SK-N-SH treated with all-trans-retinoic acid at 6 μM for 48 hours (cell line): Measurements from ENCODE around the gene TMEM187.

Experiments
- GLIS3 ChIP-seq: fragments of 250-450 bp; sonication (Bioruptor Pico); IDR thresholded peaks from 2 replicates; pipeline ENCODE4 v1.5.0; 2020; ENCODE audit warnings: mild to moderate bottlenecking, moderate library complexity
- OSR1 ChIP-seq: fragments of 250-450 bp; sonication (Bioruptor Pico); IDR thresholded peaks from 2 replicates; pipeline ENCODE4 v1.8.0; 2022; ENCODE audit warnings: moderate library complexity, mild to moderate bottlenecking, inconsistent platforms
- ZNF565 ChIP-seq: fragments of 450-650 bp; formaldehyde crosslinking; conservative IDR thresholded peaks from 2 replicates; pipeline ENCODE4 v1.5.0; 2020; ENCODE audit warnings: low read depth, mild to moderate bottlenecking, moderate library complexity
- TF ChIP-seq, protein P1 (sequence below): fragments of 250-450 bp; sonication (Bioruptor Pico); IDR thresholded peaks from 2 replicates; pipeline ENCODE4 v1.8.0; 2020; ENCODE audit warnings: mild to moderate bottlenecking, moderate library complexity, borderline replicate concordance

GRCh38 chrX:154029439-154029838, 56.9 kb downstream of the TMEM187 start:
- TF ChIP-seq, protein P1, sequence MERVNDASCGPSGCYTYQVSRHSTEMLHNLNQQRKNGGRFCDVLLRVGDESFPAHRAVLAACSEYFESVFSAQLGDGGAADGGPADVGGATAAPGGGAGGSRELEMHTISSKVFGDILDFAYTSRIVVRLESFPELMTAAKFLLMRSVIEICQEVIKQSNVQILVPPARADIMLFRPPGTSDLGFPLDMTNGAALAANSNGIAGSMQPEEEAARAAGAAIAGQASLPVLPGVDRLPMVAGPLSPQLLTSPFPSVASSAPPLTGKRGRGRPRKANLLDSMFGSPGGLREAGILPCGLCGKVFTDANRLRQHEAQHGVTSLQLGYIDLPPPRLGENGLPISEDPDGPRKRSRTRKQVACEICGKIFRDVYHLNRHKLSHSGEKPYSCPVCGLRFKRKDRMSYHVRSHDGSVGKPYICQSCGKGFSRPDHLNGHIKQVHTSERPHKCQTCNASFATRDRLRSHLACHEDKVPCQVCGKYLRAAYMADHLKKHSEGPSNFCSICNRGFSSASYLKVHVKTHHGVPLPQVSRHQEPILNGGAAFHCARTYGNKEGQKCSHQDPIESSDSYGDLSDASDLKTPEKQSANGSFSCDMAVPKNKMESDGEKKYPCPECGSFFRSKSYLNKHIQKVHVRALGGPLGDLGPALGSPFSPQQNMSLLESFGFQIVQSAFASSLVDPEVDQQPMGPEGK (CRISPR knock-in tag), result no peak
- TF ChIP-seq GLIS3 (CRISPR knock-in tag) (no peak), ZNF565 (CRISPR knock-in tag) (no peak), OSR1 (CRISPR knock-in tag) (no peak)
